GM18870 (cell line): Measurements from ENCODE around the gene ANKRD63.

ENCODE experiments used
- ATAC-seq: cut with Tn5 transposase; IDR thresholded peaks from one replicate; pipeline ENCODE4 v1.9.1; 2021; ENCODE audit warnings: moderate library complexity; ENCODE audit not compliant: unreplicated experiment

The ANKRD63 gene

GRCh38 chr15:40245666-40246450 is 37.0 kb downstream of the ANKRD63 start:
- no peak for ATAC-seq

GRCh38 chr15:40244961-40245523 is 37.8 kb downstream of the ANKRD63 start:
- no peak for ATAC-seq

- ATAC-seq = no peak
These were observed 39.6 kb downstream of the ANKRD63 start for GRCh38 chr15:40243126-40243810.

- no peak for ATAC-seq
These were observed 40.3 kb downstream of the ANKRD63 start for GRCh38 chr15:40242601-40243000.

GRCh38 chr15:40242213-40242599 is 40.7 kb downstream of the ANKRD63 start:
- no peak for ATAC-seq

- ATAC-seq = no peak
These were observed 41.3 kb downstream of the ANKRD63 start for GRCh38 chr15:40241269-40242212.

GRCh38 chr15:40240619-40241221 is 42.1 kb downstream of the ANKRD63 start:
- no peak for ATAC-seq

GRCh38 chr15:40239693-40240618 is 42.9 kb downstream of the ANKRD63 start:
- no peak for ATAC-seq

- ATAC-seq = no peak
These were observed 43.5 kb downstream of the ANKRD63 start for GRCh38 chr15:40239404-40239692.

- ATAC-seq = no peak
These were observed 44.1 kb downstream of the ANKRD63 start, which contains the start of gene PAK6 for GRCh38 chr15:40238532-40239403. Gene PAK6, plus strand, starts transcription at chr15:40239063. Its CDS starts 25,723 bp downstream, at chr15:40264786.

- no peak for ATAC-seq
These were observed 47.5 kb downstream of the ANKRD63 start for GRCh38 chr15:40235201-40235885.

- no peak for ATAC-seq
These were observed 48.1 kb downstream of the ANKRD63 start for GRCh38 chr15:40234783-40235182.

GRCh38 chr15:40233727-40234577 is 48.9 kb downstream of the ANKRD63 start:
- ATAC-seq = no peak

- ATAC-seq = no peak
These were observed 50.2 kb downstream of the ANKRD63 start for GRCh38 chr15:40232625-40233070.
